Measurements from ENCODE around the gene SENP5.

Gene SENP5

GRCh38 chr3:196894557-196895295 is 27.0 kb downstream of the SENP5 start:
- TF ChIP-seq CTCF (IDR thresholded peaks at IDR 0.05; ENCODE audit: low read depth, low read length, missing control alignments), result no peak
- in situ Hi-C loops (cut with HindIII; ENCODE audit: low sequenced_read_pairs), result no loop called here
- no peak for DNase-seq (ENCODE audit: low read depth)
- H3K4me3 ChIP-seq (ENCODE audit: low read depth, low read length), result no peak overlapping the region

GRCh38 chr3:196896229-196896628 is 28.5 kb downstream of the SENP5 start:
- DNase-seq (ENCODE audit: low read depth), result no peak
- in situ Hi-C loops (cut with HindIII; ENCODE audit: low sequenced_read_pairs), result no loop called here
- no peak overlapping the region for H3K4me3 ChIP-seq (ENCODE audit: low read depth, low read length)
- TF ChIP-seq CTCF (IDR thresholded peaks at IDR 0.05; ENCODE audit: low read depth, low read length, missing control alignments), result no peak

- in situ Hi-C loops (cut with HindIII; ENCODE audit: low sequenced_read_pairs), result loop anchor here (10.0 kb wide), 1 partner anchor 77 kb away; no protein-coding TSS in a partner anchor
- TF ChIP-seq CTCF (IDR thresholded peaks at IDR 0.05; ENCODE audit: low read depth, low read length, missing control alignments), result no peak
- DNase-seq (ENCODE audit: low read depth), result no peak
- no peak overlapping the region for H3K4me3 ChIP-seq (ENCODE audit: low read depth, low read length)
Observed at GRCh38 chr3:196901768-196902167, 34.0 kb downstream of the SENP5 start.

- no peak for TF ChIP-seq CTCF (IDR thresholded peaks at IDR 0.05; ENCODE audit: low read depth, low read length, missing control alignments)
- DNase-seq (ENCODE audit: low read depth), result no peak
- in situ Hi-C loops (cut with HindIII; ENCODE audit: low sequenced_read_pairs), result loop anchor here (10.0 kb wide), 1 partner anchor 77 kb away; no protein-coding TSS in a partner anchor
- H3K4me3 ChIP-seq (ENCODE audit: low read depth, low read length), result no peak overlapping the region
Observed at GRCh38 chr3:196902296-196902695, 34.6 kb downstream of the SENP5 start.

GRCh38 chr3:196903740-196904139 is 36.0 kb downstream of the SENP5 start:
- TF ChIP-seq CTCF (IDR thresholded peaks at IDR 0.05; ENCODE audit: low read depth, low read length, missing control alignments), result no peak
- no peak overlapping the region for H3K4me3 ChIP-seq (ENCODE audit: low read depth, low read length)
- in situ Hi-C loops (cut with HindIII; ENCODE audit: low sequenced_read_pairs), result loop anchor here (10.0 kb wide), 1 partner anchor 79 kb away; no protein-coding TSS in a partner anchor
- no peak for DNase-seq (ENCODE audit: low read depth)

GRCh38 chr3:196914866-196915265 is 47.1 kb downstream of the SENP5 start:
- TF ChIP-seq CTCF (IDR thresholded peaks at IDR 0.05; ENCODE audit: low read depth, low read length, missing control alignments), result no peak
- no peak overlapping the region for H3K4me3 ChIP-seq (ENCODE audit: low read depth, low read length)
- in situ Hi-C loops (cut with HindIII; ENCODE audit: low sequenced_read_pairs), result no loop called here
- DNase-seq (ENCODE audit: low read depth), result no peak
